Activated naive CD8-positive, alpha-beta T cell treated with anti-CD3 and anti-CD28 coated beads for 36 hours (primary cell): ENCODE measurements around the gene PRR33. TPM values are rescaled to one million over a fixed set of nuclear protein-coding genes. Genes with fewer than 3 reads are reported as not detected.

Source experiments
- DNase-seq: peaks from one replicate; pipeline ENCODE4 v3.0.0; 2021
- H3K27ac Mint-ChIP-seq: one replicate; pipeline ENCODE4 v1.8.0; 2022; ENCODE audit warnings: mild to moderate bottlenecking, moderate library complexity, mixed read lengths
- H3K27me3 Mint-ChIP-seq: one replicate; pipeline ENCODE4 v1.8.0; 2022; ENCODE audit warnings: mild to moderate bottlenecking, mixed read lengths
- H3K36me3 Mint-ChIP-seq: one replicate; pipeline ENCODE4 v1.8.0; 2021; ENCODE audit warnings: mild to moderate bottlenecking, mixed read lengths
- H3K4me1 Mint-ChIP-seq: one replicate; pipeline ENCODE4 v1.8.0; 2021; ENCODE audit warnings: mixed read lengths
- H3K4me3 Mint-ChIP-seq: one replicate; pipeline ENCODE4 v1.8.0; 2022; ENCODE audit warnings: mild to moderate bottlenecking, moderate library complexity, mixed read lengths
- H3K9me3 Mint-ChIP-seq: one replicate; pipeline ENCODE4 v1.8.0; 2022; ENCODE audit warnings: mixed read lengths
- total RNA-seq, 2 experiments: library from RNA; stranded (reverse); gene quantifications; one replicate each; pipeline ENCODE4 v1.2.3, GENCODE V29; 2021

The PRR33 gene
- total RNA-seq, 2 experiments from 2014 or later = 0.20 to 0.31 TPM

DNA sequence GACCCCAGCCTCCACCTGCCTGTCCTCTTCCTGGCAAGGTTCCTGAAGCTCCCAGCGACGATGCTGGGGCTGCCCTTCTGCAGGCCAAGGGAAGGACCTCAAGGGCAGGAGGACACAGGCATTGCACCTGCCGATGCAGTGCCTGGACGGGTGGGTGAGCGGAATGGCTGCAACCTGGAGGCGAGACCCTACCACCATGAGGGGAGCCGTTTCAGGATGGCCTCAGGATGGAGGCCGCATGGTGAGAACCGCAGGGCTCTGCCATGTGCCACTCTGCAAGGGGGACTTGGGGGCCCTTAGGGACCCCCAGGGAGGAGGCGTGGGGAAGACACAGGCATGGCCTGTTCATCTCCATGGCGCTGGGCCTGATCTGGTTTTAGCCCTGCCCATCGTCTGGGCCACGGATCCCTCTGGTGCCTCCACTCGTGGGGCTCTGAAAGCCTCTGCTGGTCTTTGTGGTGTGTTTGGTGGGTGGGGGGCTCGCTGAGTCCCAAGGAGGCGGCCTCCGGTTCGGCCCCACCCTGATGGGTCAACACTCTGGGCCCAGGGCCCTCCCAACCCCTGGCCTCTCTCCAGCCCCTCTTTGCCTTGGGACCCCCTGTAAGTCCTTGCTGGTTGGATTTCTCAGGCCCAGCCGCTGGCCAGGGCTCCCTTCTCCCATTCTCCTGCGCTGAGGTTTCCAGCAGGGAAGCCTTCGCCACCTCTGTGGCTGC is 40.1 kb downstream of the PRR33 start:
- H3K4me3 Mint-ChIP-seq = no peak overlapping the region
- H3K27me3 Mint-ChIP-seq = peaks cover 1% of the 10 kb centered on the region
- H3K9me3 Mint-ChIP-seq = no peaks in the 10 kb centered on the region
- H3K27ac Mint-ChIP-seq = peak overlapping the region; percentile 99
- peaks cover 6% of the 10 kb centered on the region for H3K36me3 Mint-ChIP-seq
- no peak for DNase-seq
- peaks cover 65% of the 10 kb centered on the region for H3K4me1 Mint-ChIP-seq

DNA sequence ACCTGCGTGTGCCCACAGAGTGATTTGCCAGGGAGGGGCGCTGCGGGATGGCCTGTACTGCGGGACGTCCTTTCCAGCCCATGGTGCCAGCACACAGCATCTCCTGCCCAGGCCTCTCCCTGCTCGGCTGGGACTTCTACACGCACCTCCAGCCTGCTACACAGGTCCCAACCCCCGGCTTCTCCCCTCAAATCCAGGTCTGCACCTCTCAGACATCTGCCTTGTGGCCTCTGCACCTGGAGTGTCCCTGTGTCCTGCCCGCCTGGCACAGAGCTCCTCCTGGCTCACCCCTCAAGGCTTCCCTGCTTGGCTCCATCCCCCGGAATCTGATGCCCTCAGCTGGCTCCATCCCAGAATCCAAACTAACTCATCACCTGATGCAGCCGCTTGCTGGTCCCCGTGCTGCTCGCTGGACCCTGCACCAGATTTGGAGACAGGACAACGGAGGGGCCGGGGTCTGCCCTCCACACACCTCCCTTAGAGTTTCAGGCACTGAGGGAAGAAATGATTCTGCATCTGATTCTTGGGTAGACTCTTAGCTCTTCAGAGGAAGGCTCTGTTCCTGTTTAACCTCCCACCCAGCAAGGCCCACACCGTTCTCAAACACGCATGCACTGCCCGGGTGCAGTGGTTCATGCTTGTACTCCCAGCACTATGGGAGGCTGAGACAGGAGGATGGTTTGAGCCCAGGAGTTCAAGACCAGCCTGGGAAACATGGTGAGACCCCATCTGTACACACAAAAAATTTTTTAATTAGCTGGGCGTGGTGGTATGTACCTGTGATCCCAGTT is 42.9 kb downstream of the PRR33 start:
- Mint-ChIP-seq H3K9me3 (no peaks in the 10 kb centered on the region), H3K27ac (no peak overlapping the region), H3K36me3 (peaks cover 6% of the 10 kb centered on the region), H3K4me1 (peaks cover 73% of the 10 kb centered on the region), H3K4me3 (no peak overlapping the region), H3K27me3 (peaks cover 8% of the 10 kb centered on the region)
- no peak for DNase-seq

DNA sequence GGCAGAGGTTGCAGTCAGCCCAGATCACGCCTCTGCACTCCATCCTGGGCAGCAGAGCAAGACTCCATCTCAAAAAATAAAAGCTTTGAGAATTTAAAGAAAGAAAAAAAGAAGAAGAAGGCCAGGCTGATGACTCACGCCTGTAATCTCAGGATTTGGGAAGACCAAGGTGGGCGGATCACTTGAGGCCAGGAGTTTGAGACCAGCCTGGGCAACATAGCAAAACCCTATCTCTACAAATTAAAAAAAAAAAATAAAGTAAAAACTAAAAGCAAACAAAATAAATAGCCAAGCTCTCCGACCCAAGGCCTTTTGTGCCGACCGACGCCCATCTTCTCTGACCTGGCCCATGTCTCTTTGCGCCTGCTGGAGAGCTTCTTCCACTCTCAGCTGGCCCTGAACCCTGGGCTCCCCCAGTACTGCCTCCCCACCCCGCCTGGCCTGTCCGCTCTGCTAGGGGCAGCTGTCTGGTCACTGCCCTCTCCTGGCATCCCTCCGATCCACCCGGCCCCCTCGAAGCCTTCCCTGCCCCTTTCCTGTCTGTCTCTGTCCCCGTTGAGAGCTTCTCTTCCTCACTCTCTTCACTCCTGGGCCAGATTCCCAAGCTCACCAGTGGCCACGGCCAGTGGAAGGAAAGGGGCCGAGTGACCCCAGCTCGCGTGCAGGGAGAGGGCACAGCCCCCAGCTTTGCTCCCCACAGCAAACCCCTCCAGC is 43.6 kb downstream of the PRR33 start:
- H3K27ac Mint-ChIP-seq = no peak overlapping the region
- H3K9me3 Mint-ChIP-seq = no peaks in the 10 kb centered on the region
- peaks cover 78% of the 10 kb centered on the region for H3K4me1 Mint-ChIP-seq
- no peak for DNase-seq
- H3K4me3 Mint-ChIP-seq = no peak overlapping the region
- peaks cover 8% of the 10 kb centered on the region for H3K27me3 Mint-ChIP-seq
- peaks cover 3% of the 10 kb centered on the region for H3K36me3 Mint-ChIP-seq

DNA sequence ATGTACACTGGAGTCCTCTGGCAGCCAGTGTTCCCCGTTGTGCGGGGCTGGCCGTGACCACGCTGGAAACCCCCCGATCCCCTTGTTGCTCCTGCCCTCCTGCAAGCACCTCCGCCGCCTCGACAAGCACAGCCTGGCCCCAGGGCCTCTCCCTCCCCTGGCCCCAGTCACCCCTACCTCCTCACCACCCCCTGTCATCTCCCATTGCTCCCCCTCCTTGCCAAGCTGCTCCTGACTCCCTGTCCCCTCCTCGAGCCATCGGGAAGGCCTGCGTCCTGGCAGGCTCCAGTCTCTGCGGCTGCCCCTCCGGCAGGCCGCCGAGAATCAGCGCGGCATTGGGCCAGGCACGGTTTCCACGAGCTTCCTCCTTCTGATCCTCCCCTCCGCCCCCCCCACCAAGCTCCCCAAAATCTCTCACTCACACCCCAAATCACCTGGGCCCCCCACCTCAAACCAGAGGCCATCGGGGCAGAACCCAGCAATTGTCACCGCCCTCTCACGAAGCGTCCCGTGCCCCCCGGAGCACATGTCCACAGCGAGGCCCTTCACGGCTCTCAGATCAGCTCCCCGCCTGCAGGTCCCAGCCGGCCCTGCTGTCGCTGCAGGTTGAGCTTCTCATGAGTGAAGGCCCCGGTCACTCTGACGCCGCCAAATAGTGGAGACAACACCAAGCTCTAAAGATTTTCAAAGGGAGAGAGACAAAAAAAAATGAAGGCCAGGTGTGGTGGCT is 44.5 kb downstream of the PRR33 start:
- no peak for DNase-seq
- H3K4me3 Mint-ChIP-seq = no peak overlapping the region
- H3K27ac Mint-ChIP-seq = no peak overlapping the region
- H3K36me3 Mint-ChIP-seq = no peaks in the 10 kb centered on the region
- peaks cover 8% of the 10 kb centered on the region for H3K27me3 Mint-ChIP-seq
- peaks cover 70% of the 10 kb centered on the region for H3K4me1 Mint-ChIP-seq
- H3K9me3 Mint-ChIP-seq = no peaks in the 10 kb centered on the region

DNA sequence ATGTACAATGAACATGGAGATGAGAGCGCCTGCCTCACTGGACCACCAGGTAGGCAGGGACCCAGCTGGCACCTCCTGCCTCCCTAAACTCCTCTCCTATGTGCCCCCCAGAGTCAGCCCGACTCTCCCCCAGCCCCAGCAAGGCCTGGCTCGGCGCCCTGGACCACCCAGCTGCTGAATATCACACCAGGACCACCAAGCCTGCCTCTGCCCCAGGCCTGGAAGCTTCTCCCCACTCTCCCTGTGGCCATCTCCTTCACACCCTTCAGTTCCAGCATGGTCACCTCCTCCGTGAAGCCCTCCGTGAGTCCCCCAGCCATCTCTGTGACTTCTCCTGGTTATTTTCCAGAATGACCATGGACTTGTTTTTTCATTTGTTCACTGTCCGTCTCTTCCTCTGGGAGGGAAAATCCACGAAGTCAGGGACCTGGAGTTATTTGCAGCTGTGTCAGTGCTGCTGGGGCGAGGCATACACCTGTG is 45.2 kb downstream of the PRR33 start:
- Mint-ChIP-seq H3K4me1 (peaks cover 66% of the 10 kb centered on the region), H3K4me3 (no peak overlapping the region), H3K9me3 (no peaks in the 10 kb centered on the region), H3K27ac (no peak overlapping the region), H3K36me3 (no peaks in the 10 kb centered on the region), H3K27me3 (peaks cover 8% of the 10 kb centered on the region)
- no peak for DNase-seq

DNA sequence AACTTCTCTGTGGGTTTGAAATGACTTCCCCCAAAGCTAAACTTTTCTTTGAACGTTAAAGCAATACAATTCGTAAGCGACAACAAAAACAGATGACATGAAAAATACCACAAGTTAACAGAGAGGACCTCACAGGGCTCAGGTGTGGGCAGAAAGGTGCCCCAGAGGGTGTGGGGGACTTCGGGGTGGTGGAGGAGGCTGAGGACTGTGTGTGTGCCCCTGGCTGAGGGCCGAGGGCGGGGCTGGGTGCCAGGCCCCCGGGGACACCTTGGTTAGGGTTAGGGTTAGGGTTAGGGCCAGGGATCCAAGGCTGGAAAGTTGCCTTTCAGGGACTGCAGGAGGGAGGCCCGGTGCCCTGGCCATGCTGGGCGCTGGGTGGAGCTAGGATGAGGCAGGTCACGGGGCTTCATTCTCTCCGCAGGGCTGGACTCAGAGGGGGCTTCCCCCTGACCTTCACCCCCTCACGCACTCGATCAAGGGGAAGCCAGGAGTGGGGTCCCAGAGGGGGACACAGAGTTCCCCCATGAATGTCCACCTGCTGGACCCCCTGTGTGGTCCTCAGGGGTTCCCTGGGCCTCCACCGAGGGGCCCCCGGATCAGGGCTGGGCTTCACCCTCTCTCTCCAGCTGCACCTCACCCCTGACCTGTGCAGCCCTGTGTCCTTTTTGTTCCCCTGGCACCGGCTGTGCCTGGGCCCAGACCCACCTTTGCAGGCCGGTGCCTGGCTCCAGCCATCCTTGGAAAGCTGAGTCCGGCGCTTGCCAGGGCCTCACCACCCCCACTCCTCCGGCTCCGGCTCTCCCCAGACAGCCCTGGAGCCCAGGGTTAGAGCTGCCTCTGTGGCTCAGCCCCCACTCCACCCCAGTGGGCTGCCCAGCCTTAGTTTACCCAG is 45.9 kb downstream of the PRR33 start:
- Mint-ChIP-seq H3K9me3 (no peaks in the 10 kb centered on the region), H3K36me3 (no peaks in the 10 kb centered on the region), H3K27ac (no peak overlapping the region), H3K27me3 (peaks cover 8% of the 10 kb centered on the region), H3K4me3 (peak overlapping the region; percentile 66), H3K4me1 (peaks cover 60% of the 10 kb centered on the region)
- no peak for DNase-seq

DNA sequence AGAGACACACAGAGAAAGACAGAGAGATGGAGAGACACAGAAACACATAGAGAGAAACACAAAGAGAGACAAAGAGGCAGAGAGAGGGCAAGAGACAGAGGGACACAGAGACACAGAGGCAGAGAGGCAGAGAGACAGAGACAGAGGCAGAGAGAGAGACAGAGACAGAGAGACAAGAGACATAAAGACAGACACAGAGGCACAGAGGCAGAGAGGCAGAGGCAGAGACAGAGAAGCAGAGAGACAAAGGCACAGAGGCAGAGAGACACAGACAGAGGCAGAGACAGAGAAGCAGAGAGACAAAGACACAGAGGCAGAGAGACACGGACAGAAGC is 46.6 kb downstream of the PRR33 start:
- peak overlapping the region; percentile 60 for H3K27ac Mint-ChIP-seq
- H3K4me1 Mint-ChIP-seq = peaks cover 52% of the 10 kb centered on the region
- H3K4me3 Mint-ChIP-seq = peak overlapping the region; percentile 66
- no peak for DNase-seq
- H3K27me3 Mint-ChIP-seq = peaks cover 8% of the 10 kb centered on the region
- H3K9me3 Mint-ChIP-seq = no peaks in the 10 kb centered on the region
- no peaks in the 10 kb centered on the region for H3K36me3 Mint-ChIP-seq

DNA sequence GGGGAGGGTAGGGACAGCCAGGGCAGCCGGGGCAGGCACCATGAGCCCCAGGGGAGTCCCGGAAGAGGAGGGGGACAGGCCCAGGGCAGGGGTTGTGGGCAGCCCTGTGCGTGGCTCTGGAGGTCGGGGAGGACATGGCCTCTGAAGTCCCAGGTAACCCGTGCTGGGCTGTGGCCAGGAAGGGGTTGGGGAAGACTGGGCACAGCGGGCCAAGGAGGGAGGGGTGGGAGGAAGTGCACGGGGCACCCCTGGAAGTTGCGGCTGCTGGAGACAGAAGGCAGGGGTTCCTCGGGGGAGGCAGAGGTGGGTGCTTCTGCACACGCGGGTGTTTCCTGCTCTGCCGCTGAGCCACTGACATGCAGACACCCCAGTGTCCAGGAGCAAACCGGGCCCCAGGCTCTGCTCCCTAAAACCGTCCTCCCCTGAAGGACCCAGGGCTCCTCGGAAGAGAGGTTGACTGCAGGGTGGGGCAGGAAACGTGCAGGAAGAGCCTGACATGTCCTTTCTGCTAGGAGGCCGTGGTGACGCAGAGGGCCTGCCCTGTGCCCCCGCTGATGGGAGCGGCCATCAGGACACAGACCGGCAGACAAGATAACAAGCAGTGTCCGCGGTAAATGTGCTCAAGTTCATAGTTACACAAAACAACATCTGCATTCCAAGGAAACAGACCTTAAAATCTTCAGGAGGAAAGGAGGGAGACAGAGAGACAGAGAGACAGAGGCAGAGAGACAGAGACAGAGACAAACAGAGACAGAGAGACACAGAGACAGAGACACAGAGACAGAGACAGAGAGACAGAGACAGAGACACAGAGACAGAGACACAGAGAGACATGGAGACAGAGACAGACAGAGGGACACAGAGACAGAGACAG is 47.2 kb downstream of the PRR33 start:
- H3K4me3 Mint-ChIP-seq = peak overlapping the region; percentile 66
- peaks cover 8% of the 10 kb centered on the region for H3K27me3 Mint-ChIP-seq
- H3K27ac Mint-ChIP-seq = peak overlapping the region; percentile 60
- no peaks in the 10 kb centered on the region for H3K9me3 Mint-ChIP-seq
- peak; percentile 53 for DNase-seq
- peaks cover 51% of the 10 kb centered on the region for H3K4me1 Mint-ChIP-seq
- H3K36me3 Mint-ChIP-seq = no peaks in the 10 kb centered on the region

DNA sequence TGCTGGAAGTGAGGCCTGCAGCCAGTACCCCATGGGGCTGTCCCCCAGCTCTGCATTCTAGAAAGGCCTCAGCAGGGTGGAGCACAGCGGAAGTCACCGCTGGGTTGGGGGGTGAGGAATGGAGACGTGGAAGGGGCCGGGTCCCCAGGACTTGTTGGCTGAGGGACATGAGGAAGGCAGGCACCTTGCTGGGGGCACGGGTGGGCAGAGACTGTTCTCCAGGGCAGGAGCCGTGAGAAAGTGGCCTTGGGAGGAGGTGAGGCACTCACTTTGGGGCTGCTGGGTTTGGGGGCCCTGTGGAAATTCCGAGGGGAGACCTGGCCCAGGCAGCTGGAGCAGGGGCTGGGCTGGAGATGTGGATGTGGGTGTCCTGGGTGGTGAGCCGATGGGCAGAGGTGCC is 47.9 kb downstream of the PRR33 start:
- no peak overlapping the region for H3K4me3 Mint-ChIP-seq
- H3K36me3 Mint-ChIP-seq = no peaks in the 10 kb centered on the region
- no peak for DNase-seq
- peaks cover 8% of the 10 kb centered on the region for H3K27me3 Mint-ChIP-seq
- peak overlapping the region; percentile 52 for H3K27ac Mint-ChIP-seq
- no peaks in the 10 kb centered on the region for H3K9me3 Mint-ChIP-seq
- peaks cover 44% of the 10 kb centered on the region for H3K4me1 Mint-ChIP-seq

DNA sequence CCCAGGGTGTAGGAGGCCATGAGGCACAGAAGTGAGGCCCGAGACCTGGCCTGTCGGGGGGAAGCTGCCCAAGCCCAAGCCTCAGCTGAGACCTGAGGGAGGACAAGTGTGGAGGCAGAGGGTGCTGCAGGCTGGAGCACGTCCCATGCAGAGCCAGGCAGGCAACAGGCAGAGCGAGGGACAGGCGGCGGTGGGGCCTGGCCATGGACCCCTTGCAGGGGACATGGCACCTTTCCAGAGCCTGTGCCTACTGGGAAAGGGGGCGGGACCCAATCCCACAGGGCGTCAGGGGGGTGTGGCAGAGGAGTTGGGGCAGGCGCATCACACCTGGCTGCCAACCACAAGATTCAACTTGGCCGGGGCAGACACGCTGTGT is 48.6 kb downstream of the PRR33 start:
- Mint-ChIP-seq H3K9me3 (no peaks in the 10 kb centered on the region), H3K4me3 (no peak overlapping the region), H3K27ac (no peak overlapping the region), H3K27me3 (peaks cover 8% of the 10 kb centered on the region), H3K4me1 (peaks cover 39% of the 10 kb centered on the region), H3K36me3 (no peaks in the 10 kb centered on the region)
- no peak for DNase-seq

DNA sequence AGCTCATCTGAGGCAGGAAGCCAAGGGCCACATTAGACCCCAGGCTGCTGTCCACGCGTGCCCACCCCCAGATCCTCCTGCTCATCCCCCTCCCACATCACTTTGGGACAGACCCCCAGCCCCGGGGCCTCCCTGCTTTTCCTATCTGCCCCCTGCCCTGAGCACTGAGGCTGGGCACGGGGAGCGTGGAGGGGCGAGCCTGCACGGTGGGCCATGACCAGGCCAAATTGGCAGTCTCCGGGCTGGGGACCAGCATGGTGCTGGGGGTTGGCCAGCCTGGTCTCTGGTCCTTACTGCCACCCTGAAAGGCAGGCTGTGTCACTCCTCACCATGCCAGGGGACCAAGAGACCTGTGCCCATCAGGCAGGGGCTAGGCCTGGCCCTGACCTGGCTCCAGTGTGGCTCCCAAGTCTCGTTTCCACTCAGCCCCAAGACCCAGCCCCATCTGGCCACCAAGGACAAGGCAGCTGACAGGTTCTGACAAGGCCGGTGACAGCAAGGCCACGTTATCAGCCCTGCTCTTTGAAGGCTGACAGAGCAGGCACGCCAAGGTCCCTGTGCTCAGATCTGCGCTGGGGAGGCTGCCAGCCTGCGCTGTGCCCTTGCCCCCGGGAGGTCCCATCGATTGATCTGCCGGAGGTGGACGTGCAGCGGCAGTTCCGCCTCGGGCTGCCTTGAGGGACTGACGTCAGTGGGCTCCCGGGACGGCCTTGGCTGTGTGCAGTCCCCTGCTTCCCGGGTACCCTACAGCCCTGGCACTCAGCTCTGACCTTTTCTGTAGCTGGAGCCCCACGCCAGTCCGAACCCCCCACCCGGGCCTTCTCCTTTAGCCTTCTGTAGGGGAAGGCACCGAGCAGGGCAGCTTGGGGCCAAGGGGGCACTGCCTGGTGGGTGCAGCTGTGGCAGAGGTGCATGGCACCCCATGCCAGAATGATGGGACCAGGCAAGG is 49.3 kb downstream of the PRR33 start:
- no peak for DNase-seq
- H3K27ac Mint-ChIP-seq = no peak overlapping the region
- H3K4me3 Mint-ChIP-seq = no peak overlapping the region
- H3K27me3 Mint-ChIP-seq = peaks cover 8% of the 10 kb centered on the region
- H3K9me3 Mint-ChIP-seq = no peaks in the 10 kb centered on the region
- H3K4me1 Mint-ChIP-seq = peaks cover 39% of the 10 kb centered on the region
- no peaks in the 10 kb centered on the region for H3K36me3 Mint-ChIP-seq

DNA sequence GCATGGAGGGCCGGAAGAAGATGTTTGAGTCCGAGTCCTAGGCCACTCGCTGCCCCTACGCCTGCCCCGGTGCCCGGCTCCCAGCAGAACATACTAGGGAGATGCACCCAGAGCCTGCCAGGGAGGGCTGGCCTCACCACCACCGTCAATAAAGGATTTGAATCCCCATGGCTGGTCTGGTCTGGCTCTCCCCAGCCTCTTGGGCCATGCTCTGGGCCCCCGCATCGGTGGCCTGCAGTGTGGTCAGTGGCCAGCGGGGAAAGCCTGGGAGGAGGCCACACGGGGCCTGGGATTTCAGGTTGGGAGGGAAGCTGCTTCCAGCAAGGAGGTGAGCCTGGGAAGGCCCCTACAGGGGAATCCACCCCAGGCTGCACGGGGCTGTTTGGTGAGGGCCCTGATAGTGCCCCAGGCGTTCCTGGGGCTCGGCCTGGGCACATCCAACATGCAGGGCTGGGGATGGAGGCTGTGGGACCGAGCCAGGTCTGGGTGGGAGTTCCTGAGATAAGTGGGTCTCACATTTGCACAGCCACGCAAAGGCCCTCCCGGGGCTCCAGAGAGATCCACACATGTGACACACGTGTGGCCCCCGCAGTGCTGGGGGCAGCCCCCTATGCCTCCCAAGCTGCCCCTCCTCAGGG is 50.1 kb downstream of the PRR33 start:
- H3K27ac Mint-ChIP-seq = no peak overlapping the region
- no peak for DNase-seq
- peaks cover 36% of the 10 kb centered on the region for H3K4me1 Mint-ChIP-seq
- H3K27me3 Mint-ChIP-seq = peaks cover 7% of the 10 kb centered on the region
- no peak overlapping the region for H3K4me3 Mint-ChIP-seq
- H3K36me3 Mint-ChIP-seq = no peaks in the 10 kb centered on the region
- no peaks in the 10 kb centered on the region for H3K9me3 Mint-ChIP-seq
